ENCODE measurements around the gene IFT81. TPM values are rescaled to one million over a fixed set of nuclear protein-coding genes. Genes with fewer than 3 reads are reported as not detected.
A peak's percentile ranks its signal among the peaks of the same experiment; 100 is the strongest.

Gene IFT81
- total and polyA plus RNA-seq, 2 of the 13 experiments (the other 11 are each of a cell fraction or from before 2014, with no cell fraction given) = 4.2 to 13.0 TPM

GRCh38 chr12:110109037-110109836 is 14.9 kb upstream of the IFT81 start (continued):
- peak; percentile 93 for TF ChIP-seq MTF1 (CRISPR knock-in tag; IDR thresholded peaks at IDR 0.05)
- TF ChIP-seq SALL2 (CRISPR knock-in tag; IDR thresholded peaks at IDR 0.05) = no peak
- no peak for TF ChIP-seq ZNF543 (CRISPR knock-in tag; IDR thresholded peaks at IDR 0.05)
- peak; percentile 64; the same call in 1 of the 2 replicates for TF ChIP-seq ZNF580 (CRISPR knock-in tag; IDR thresholded peaks at IDR 0.05; ENCODE audit: borderline replicate concordance, low read depth)
- TF ChIP-seq POGK (CRISPR knock-in tag; conservative IDR thresholded peaks at IDR 0.05) = 0 out of 2 replicates have a peak, but pooled peaks have one; percentile 35
- peak; percentile 91 to 95 for TF ChIP-seq NR2F1 (CRISPR knock-in tag; IDR thresholded peaks at IDR 0.05)
- TF ChIP-seq MLX (CRISPR knock-in tag; IDR thresholded peaks at IDR 0.05) = peak; percentile 73; the same call in 1 of the 2 replicates
- peak; percentile 37 for TF ChIP-seq MNT (IDR thresholded peaks at IDR 0.05)
- TF ChIP-seq ATF6 (CRISPR knock-in tag; conservative IDR thresholded peaks at IDR 0.05) = no peak
- TF ChIP-seq ARNT2 (CRISPR knock-in tag; IDR thresholded peaks at IDR 0.05; ENCODE audit: low read depth) = no peak
- TF ChIP-seq ASH2L (IDR thresholded peaks at IDR 0.05; ENCODE audit: insufficient read length, low read depth, low read length) = peak; percentile 85
- no peak for TF ChIP-seq CC2D1A (CRISPR knock-in tag; IDR thresholded peaks at IDR 0.05)
- no peak for TF ChIP-seq ZNF749 (CRISPR knock-in tag; IDR thresholded peaks at IDR 0.05; ENCODE audit: borderline replicate concordance)
- peak; percentile 66; the same call in 1 of the 2 replicates for TF ChIP-seq HDAC1 (CRISPR knock-in tag; IDR thresholded peaks at IDR 0.05)
- TF ChIP-seq PHF20 (CRISPR knock-in tag; IDR thresholded peaks at IDR 0.05) = no peak; the same call in 1 of the 2 replicates
- TF ChIP-seq DR1 (CRISPR knock-in tag; IDR thresholded peaks at IDR 0.05) = no peak
- 0 out of 2 replicates have a peak, but pooled peaks have one; percentile 33 for TF ChIP-seq ZNF704 (CRISPR knock-in tag; IDR thresholded peaks at IDR 0.05; ENCODE audit: borderline replicate concordance)
- TF ChIP-seq SATB2 (CRISPR knock-in tag; IDR thresholded peaks at IDR 0.05) = no peak

All from HepG2 (cell line).